Endothelial cell of hepatic sinusoid (primary cell): ENCODE results near the gene PDE3B.
"Not testable (repeated sequence)": the region's sequence is repeated elsewhere in the genome, so short reads cannot be mapped to it uniquely, and the experiment has no call there.

ENCODE experiments used
- in situ Hi-C: cut with HindIII; loops from 2 replicates; pipeline ENCODE4 v1.10.0; 2017; ENCODE audit warnings: low sequenced_read_pairs

PDE3B gene

GRCh38 chr11:14789879-14790484 is 146.4 kb downstream of the PDE3B start:
- in situ Hi-C loops = no loop called here

- in situ Hi-C loops = no loop called here
These were observed 149.9 kb downstream of the PDE3B start for GRCh38 chr11:14793546-14793945.

- in situ Hi-C loops = not testable (repeated sequence)
These were observed 152.4 kb downstream of the PDE3B start for GRCh38 chr11:14796028-14796427.

- in situ Hi-C loops = no loop called here
These were observed 160.2 kb downstream of the PDE3B start for GRCh38 chr11:14803846-14804245.

- in situ Hi-C loops = no loop called here
These were observed 165.9 kb downstream of the PDE3B start for GRCh38 chr11:14809466-14809865.

GRCh38 chr11:14812757-14813156 is 169.2 kb downstream of the PDE3B start:
- in situ Hi-C loops = no loop called here

GRCh38 chr11:14813516-14813915 is 169.9 kb downstream of the PDE3B start:
- in situ Hi-C loops = no loop called here

- in situ Hi-C loops = no loop called here
These were observed 175.2 kb downstream of the PDE3B start for GRCh38 chr11:14818779-14819178.

GRCh38 chr11:14819596-14819995 is 176.0 kb downstream of the PDE3B start:
- in situ Hi-C loops = no loop called here

- in situ Hi-C loops = no loop called here
These were observed 177.4 kb downstream of the PDE3B start for GRCh38 chr11:14821031-14821430.

- in situ Hi-C loops = no loop called here
These were observed 183.0 kb downstream of the PDE3B start for GRCh38 chr11:14826600-14826999.

GRCh38 chr11:14835496-14836492 is 192.2 kb downstream of the PDE3B start:
- in situ Hi-C loops = no loop called here

- in situ Hi-C loops = no loop called here
These were observed 198.4 kb downstream of the PDE3B start for GRCh38 chr11:14842002-14842401.

- in situ Hi-C loops = no loop called here
These were observed 209.1 kb downstream of the PDE3B start for GRCh38 chr11:14852571-14853177.

GRCh38 chr11:14854057-14854456 is 210.5 kb downstream of the PDE3B start:
- in situ Hi-C loops = no loop called here

GRCh38 chr11:14855890-14856289 is 212.3 kb downstream of the PDE3B start:
- in situ Hi-C loops = no loop called here

- in situ Hi-C loops = no loop called here
These were observed 214.0 kb downstream of the PDE3B start for GRCh38 chr11:14857621-14858020.

- in situ Hi-C loops = no loop called here
These were observed 214.8 kb downstream of the PDE3B start for GRCh38 chr11:14858404-14858803.

- in situ Hi-C loops = no loop called here
These were observed 216.9 kb downstream of the PDE3B start for GRCh38 chr11:14860511-14860910.

GRCh38 chr11:14861680-14862079 is 218.1 kb downstream of the PDE3B start:
- in situ Hi-C loops = no loop called here

- in situ Hi-C loops = not testable (repeated sequence)
These were observed 220.2 kb downstream of the PDE3B start for GRCh38 chr11:14863775-14864174.

- in situ Hi-C loops = no loop called here
These were observed 228.4 kb downstream of the PDE3B start for GRCh38 chr11:14872032-14872431.
